Retinal pigment epithelial cell (primary cell): Measurements from ENCODE around the gene F2R.
"Not testable (repeated sequence)": the region's sequence is repeated elsewhere in the genome, so short reads cannot be mapped to it uniquely, and the experiment has no call there.

Source experiments
- DNase-seq: peaks from one replicate; pipeline ENCODE4 v3.0.0-alpha.2; 2010; ENCODE audit warnings: low read depth
- H3K4me3 ChIP-seq: 2 replicates; pipeline ENCODE4 v1.5.1; 2011; ENCODE audit warnings: mild to moderate bottlenecking, low read length, control low read depth, moderate library complexity
- CTCF ChIP-seq: conservative IDR thresholded peaks from 2 replicates; pipeline ENCODE4 v1.5.1; 2011; ENCODE audit warnings: low read depth, low read length, control low read depth, inconsistent platforms

The F2R gene

DNA sequence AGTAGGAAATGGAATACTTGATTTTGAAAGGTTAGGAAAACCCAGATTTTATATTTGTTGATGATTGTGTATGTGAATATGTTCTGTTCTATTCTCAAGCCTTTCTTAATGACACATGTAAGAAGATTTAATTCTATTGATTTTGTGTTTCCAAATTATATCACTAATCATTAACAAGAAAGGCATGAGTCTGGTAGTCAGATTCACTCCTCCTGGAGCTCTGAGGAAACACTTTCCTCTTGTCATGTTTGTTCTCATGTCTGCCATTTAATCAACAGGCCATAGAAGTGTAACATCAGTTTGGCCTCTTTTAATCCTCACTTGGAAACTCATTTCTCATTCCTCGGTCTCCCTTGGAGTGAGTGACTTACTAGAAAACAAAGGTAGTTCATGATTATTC lies 40.6 kb upstream of the F2R start:
- no peak overlapping the region for H3K4me3 ChIP-seq
- no peak for TF ChIP-seq CTCF
- no peak for DNase-seq

GRCh38 chr5:76677849-76678472 lies 38.0 kb upstream of the F2R start:
- DNase-seq: no peak
- H3K4me3 ChIP-seq: no peak overlapping the region
- no peak for TF ChIP-seq CTCF

- no peak for DNase-seq
- TF ChIP-seq CTCF: no peak
Measured at GRCh38 chr5:76679231-76679630, 36.7 kb upstream of the F2R start.

DNA sequence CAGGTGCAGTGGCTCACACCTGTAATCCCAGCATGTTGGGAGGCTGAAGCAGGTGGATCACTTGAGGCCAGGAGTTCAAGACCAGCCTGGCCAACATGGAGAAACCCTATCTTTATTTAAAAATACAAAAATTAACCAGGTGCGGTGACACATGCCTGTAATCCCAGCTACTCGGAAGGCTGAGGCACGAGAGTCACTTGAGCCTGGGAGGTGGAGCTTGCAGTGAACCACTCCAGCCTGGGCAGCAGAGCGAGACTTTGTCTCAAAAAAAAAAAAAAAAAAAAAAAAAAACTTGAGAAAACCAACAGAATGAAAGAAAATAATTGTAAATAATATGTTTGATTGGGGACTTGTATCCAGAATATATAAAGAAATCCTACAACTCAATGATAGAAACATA lies 35.1 kb upstream of the F2R start:
- DNase-seq, H3K4me3 ChIP-seq: not testable (repeated sequence)

More at GRCh38 chr5:76679231-76679630, 36.7 kb upstream of the F2R start:
- no peak overlapping the region for H3K4me3 ChIP-seq

DNA sequence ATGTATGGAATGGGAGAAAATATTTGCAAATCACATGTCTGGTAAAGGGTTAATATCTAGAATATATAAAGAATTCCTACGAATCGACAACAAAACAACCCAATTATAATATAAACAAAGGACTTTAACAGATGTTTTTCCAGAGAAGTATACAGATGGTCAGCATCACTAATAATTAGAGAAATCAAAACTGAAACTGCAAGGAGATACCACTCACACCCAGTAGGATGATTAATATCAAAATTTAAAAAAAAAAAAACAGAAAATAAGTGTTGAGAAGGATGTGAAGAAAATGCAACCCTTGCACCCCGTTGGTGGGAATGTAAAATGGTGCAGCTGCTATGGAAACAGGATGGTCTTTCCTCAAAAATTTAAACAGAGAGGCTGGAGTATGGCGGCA lies 34.6 kb upstream of the F2R start:
- DNase-seq: no peak
- TF ChIP-seq CTCF: no peak
- no peak overlapping the region for H3K4me3 ChIP-seq

GRCh38 chr5:76682387-76682786 lies 33.5 kb upstream of the F2R start:
- no peak for DNase-seq
- no peak for TF ChIP-seq CTCF
- no peak overlapping the region for H3K4me3 ChIP-seq

GRCh38 chr5:76683816-76684731 lies 31.9 kb upstream of the F2R start:
- no peak for DNase-seq
- no peak overlapping the region for H3K4me3 ChIP-seq
- no peak for TF ChIP-seq CTCF
